ENCODE measurements around the gene XK.

The XK gene

GRCh38 chrX:37678574-37678973 lies 7.0 kb upstream of the XK start:
- FAIRE-seq (no peak), DNase-seq (ENCODE audit: extremely low spot score, insufficient read length, low read depth) (no peak)

DNA sequence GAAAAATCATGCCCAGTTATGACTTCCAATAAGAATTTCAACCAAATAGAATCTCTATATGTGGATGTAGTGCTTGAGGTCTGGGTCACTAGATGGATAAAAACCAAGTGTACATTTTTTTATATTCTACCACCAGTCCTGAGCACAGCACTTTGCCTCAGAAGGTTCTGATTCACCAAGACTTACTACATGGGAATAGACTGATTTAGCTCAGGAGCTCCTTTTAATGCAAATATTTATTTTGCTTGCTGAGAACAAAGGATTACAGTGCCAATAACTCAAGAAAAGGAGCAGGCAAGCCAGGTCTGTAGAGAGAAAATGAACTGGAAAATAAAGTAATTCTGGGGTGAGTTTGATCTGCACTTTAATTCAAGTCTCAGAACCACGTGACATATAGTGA lies 6.4 kb upstream of the XK start:
- no peak for DNase-seq (ENCODE audit: extremely low spot score, insufficient read length, low read depth)
- no peak for FAIRE-seq

GRCh38 chrX:37679888-37680287 lies 5.7 kb upstream of the XK start:
- no peak for DNase-seq (ENCODE audit: extremely low spot score, insufficient read length, low read depth)
- no peak for FAIRE-seq

GRCh38 chrX:37684426-37684825 lies 1.2 kb upstream of the XK start:
- no peak for FAIRE-seq
- no peak for DNase-seq (ENCODE audit: extremely low spot score, insufficient read length, low read depth)

GRCh38 chrX:37684973-37685372 lies 618 bp upstream of the XK start:
- FAIRE-seq (no peak), DNase-seq (ENCODE audit: extremely low spot score, insufficient read length, low read depth) (no peak)

DNA sequence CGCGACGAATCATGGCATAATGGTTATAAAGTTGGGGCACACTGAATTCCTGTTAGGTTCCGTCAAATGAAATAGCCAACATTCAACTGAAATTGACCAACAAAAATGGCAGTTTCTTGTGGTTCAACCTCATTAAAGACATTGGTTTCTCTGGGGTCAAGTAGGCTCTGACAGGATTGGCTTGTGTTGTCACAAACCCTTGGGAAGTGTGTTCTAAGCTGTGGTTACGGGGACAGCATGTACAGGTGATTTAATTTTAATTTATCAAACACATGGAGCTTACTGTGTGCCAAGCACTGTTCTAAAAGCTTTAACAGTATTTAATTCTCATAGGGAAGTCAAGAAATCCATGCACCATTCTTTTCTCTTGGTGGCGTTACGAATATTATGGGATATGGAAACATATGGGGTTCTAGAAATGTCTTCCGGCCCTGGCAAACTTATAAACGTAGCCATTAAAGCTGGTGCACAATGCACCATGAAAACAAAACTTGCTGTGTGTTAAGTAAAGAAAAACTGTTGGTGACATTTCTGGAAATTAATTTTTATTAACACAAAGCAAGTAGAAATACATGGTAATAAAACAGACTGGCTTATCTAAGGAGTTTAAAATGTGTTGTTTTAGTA lies 891 bp downstream of the XK start:
- FAIRE-seq (no peak), DNase-seq (ENCODE audit: extremely low spot score, insufficient read length, low read depth) (no peak)

- DNase-seq (ENCODE audit: extremely low spot score, insufficient read length, low read depth) (no peak), FAIRE-seq (no peak)
Observed at GRCh38 chrX:37686996-37687395, 1.4 kb downstream of the XK start.

DNA sequence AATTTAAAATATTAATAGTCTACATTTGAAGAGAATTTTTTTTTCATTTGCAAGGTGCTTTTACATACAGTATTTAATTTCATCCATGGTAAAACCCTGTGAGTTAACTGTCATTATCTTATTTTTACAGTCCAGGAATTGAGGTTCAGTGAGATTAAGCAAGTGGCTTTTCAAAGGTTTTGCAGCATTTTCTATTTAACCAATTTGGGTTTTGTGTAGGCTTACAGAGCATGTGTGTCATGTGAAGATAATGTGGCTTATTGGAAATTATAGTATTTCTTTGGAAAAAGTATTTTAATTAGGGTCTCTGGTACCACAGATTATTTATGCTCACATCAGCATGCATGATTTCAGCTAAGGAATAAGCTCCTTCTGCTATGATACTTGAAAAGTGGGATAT lies 4.5 kb downstream of the XK start:
- no peak for DNase-seq (ENCODE audit: extremely low spot score, insufficient read length, low read depth)
- FAIRE-seq: no peak

DNA sequence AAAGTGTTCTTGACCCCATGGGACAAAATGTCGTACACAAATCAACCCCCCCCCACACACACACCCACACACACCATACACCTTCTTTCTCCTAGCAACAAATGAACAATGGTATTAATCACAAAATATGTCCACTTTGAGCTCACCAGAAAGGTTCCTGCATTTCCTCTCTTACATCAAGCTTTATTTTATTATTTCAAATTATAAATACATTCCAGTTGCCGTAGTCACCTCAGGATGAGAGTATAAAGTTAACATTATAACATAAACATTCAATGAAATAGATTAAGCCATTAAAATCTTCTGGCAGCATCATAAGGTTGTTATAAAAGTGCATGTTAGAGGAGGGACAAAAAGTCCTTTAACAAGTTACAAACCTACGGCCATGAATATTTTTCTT lies 7.3 kb downstream of the XK start:
- DNase-seq (ENCODE audit: extremely low spot score, insufficient read length, low read depth) (no peak), FAIRE-seq (no peak)

DNA sequence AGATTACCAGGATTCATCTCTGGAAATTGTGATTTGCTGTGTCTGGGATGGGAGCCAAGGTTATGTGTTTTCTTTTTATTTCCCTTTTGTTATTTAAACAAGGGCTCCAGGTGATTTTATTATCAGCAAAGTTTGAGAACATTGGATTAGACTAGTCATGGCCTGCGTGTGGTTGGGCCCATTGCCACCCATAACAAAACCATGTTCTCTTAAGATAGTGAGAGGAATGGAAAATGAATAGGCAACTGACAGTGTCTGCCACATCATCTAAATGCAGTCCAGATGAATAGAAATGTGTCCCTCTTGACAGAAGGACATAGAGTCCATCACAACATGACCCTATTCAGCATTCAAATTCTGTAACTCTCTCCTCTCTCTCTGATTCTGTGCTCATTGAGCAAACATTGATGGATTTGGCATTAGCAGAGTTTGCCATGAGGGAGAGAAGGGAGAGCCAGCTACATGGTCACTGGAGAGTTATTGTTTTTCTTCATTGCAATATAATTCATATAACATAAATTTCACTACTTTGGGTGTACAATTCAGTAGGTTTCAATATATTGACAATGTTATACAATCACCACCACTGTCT lies 11.7 kb downstream of the XK start:
- FAIRE-seq (no peak), DNase-seq (ENCODE audit: extremely low spot score, insufficient read length, low read depth) (no peak)

- DNase-seq (ENCODE audit: extremely low spot score, insufficient read length, low read depth) (no peak), FAIRE-seq (no peak)
Observed at GRCh38 chrX:37701588-37701987, 16.0 kb downstream of the XK start.

DNA sequence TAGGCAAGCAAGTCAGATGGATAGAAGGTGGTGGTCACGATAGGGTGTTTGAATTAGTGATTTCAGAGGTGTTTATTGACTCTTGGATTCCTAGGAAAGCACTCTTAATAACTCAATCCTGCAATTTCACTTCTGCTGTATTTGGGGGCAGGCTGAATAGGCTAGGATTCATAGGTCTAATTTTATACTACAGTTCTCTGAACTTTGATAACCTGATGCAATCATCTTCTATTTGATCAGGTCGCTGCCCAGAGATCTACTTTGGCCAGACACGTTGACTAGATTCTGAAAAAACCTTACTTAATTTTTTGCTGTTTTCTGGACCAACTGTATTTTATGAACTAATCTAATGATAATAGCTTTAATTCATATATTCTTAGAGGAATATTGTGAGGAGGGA lies 26.4 kb downstream of the XK start:
- FAIRE-seq (no peak), DNase-seq (ENCODE audit: extremely low spot score, insufficient read length, low read depth) (no peak)

- DNase-seq (ENCODE audit: extremely low spot score, insufficient read length, low read depth) (no peak), FAIRE-seq (no peak)
Observed at GRCh38 chrX:37712458-37712857, 26.9 kb downstream of the XK start.

GRCh38 chrX:37714479-37714878 lies 28.9 kb downstream of the XK start:
- no peak for DNase-seq (ENCODE audit: extremely low spot score, insufficient read length, low read depth)
- FAIRE-seq: no peak

- DNase-seq (ENCODE audit: extremely low spot score, insufficient read length, low read depth) (no peak), FAIRE-seq (no peak)
Observed at GRCh38 chrX:37716602-37717001, 31.0 kb downstream of the XK start.

GRCh38 chrX:37717708-37718107 lies 32.1 kb downstream of the XK start:
- FAIRE-seq: no peak

GRCh38 chrX:37722595-37722994 lies 37.0 kb downstream of the XK start:
- no peak for DNase-seq (ENCODE audit: extremely low spot score, insufficient read length, low read depth)
- FAIRE-seq: peak; percentile 9

More at GRCh38 chrX:37717708-37718107, 32.1 kb downstream of the XK start:
- DNase-seq (ENCODE audit: extremely low spot score, insufficient read length, low read depth): no peak

- FAIRE-seq (no peak), DNase-seq (ENCODE audit: extremely low spot score, insufficient read length, low read depth) (no peak)
Observed at GRCh38 chrX:37726346-37726745, 40.8 kb downstream of the XK start.

- FAIRE-seq (peak; percentile 99), DNase-seq (ENCODE audit: extremely low spot score, insufficient read length, low read depth) (no peak)
Observed at GRCh38 chrX:37745354-37745753, 59.8 kb downstream of the XK start.

DNA sequence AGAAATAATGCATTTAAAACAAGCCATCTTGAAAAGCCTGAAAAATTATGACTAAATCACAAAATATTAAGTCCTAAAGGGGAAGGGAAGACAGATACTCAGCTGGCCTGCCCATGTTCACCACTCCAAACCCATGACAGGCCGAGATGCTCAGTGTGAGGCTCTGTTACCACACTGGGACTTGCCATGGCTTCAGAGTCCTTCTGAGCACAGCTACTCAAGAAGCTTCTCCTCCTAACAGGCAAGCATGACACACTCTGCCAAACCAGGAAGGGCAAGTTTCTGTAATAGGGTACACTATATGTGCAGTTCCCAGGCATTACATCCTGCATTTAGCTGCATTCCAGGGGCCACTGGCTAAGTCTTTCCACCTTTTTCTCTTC lies 60.2 kb downstream of the XK start:
- DNase-seq (ENCODE audit: extremely low spot score, insufficient read length, low read depth) (no peak), FAIRE-seq (no peak)

DNA sequence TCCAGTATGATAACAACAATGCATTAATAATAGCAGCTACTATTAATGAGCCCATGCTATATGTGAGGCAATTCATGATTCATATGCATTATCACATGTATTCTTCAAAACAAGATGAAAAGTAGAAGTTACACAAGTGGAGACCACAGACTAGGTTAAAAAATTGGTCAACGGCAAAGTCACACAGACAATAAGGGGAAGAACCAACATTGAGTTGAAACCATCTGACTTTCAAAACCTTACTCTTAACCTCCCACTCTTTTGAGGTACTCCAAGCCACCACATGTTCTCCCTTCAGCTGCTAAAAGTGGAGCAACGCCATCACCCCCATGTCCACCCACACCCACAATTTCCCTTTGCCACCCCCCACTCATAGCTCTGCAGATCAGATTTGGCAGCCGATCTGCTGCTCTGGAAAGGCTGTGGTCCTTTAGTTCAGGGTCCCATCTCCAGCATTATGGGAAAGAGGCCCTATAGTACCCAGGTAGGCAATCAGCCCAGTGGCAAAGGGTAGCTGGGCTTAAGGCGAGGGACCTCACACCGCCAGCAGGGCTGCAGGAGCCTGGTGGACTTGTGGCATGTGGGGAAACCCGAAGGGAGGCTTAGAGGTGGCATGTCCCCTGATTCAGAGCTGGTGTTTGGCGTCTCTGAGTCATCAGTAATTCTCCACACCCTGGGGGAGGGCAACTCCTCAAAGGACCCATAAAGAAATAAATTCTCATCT lies 60.8 kb downstream of the XK start:
- no peak for FAIRE-seq
- no peak for DNase-seq (ENCODE audit: extremely low spot score, insufficient read length, low read depth)

DNA sequence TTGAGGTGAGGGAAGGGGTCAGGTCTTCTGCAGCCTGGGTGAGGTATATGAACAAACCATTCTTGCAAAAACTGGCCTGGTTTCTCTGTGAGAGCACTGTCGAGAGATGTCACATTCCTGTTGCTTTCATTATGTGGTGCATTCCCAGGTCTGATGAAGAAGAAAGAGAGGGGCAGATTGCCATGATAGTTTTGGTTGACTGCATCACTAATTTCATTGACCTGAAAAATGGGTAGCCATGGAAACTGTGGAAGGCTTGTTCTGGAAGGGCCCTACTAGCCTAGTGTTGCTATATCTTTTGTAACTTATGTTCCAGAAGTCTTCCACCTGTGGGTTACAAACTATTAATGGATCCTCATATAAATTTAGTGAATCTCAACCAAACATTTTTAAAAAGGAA lies 61.4 kb downstream of the XK start:
- no peak for DNase-seq (ENCODE audit: extremely low spot score, insufficient read length, low read depth)
- FAIRE-seq: no peak
